Stimulated activated CD8-positive, alpha-beta memory T cell treated with anti-CD3 and anti-CD28 coated beads, Interleukin-7, amount 100 ng/mL, for 24 hours (primary cell): ENCODE results near the gene ZNG1A.
"Not testable (repeated sequence)": the region's sequence is repeated elsewhere in the genome, so short reads cannot be mapped to it uniquely, and the experiment has no call there.

Experiments used
- DNase-seq: peaks from one replicate; pipeline ENCODE4 v3.0.0-alpha.2; 2020; ENCODE audit warnings: low read depth

The ZNG1A gene

GRCh38 chr9:178970-179383, at the start of gene ZNG1A:
Gene ZNG1A, minus strand, starts transcription at chr9:179056. Its CDS starts 87 bp downstream, at chr9:178969.
- DNase-seq, result peak; percentile 33

- DNase-seq, result no peak
Observed at GRCh38 chr9:227860-228259, 49.0 kb upstream of the ZNG1A start.

GRCh38 chr9:224582-225520, 46.0 kb upstream of the ZNG1A start:
- no peak for DNase-seq

GRCh38 chr9:224026-224425, 45.2 kb upstream of the ZNG1A start:
- no peak for DNase-seq

GRCh38 chr9:223152-223551, 44.3 kb upstream of the ZNG1A start:
- no peak for DNase-seq

- DNase-seq, result no peak
Observed at GRCh38 chr9:221989-222776, 43.3 kb upstream of the ZNG1A start.

GRCh38 chr9:219670-220365, 41.0 kb upstream of the ZNG1A start:
- no peak for DNase-seq

GRCh38 chr9:219036-219435, 40.2 kb upstream of the ZNG1A start:
- not testable (repeated sequence) for DNase-seq

GRCh38 chr9:217950-218349, 39.1 kb upstream of the ZNG1A start:
- no peak for DNase-seq

- DNase-seq, result no peak
Observed at GRCh38 chr9:216866-217265, 38.0 kb upstream of the ZNG1A start.

- DNase-seq, result no peak
Observed at GRCh38 chr9:215631-216155, 36.8 kb upstream of the ZNG1A start.

GRCh38 chr9:214648-215493, 36.0 kb upstream of the ZNG1A start, which contains the start of gene DOCK8:
Gene DOCK8, plus strand, starts transcription at chr9:214865. Its CDS starts 112 bp downstream, at chr9:214977.
- peak; percentile 9 for DNase-seq

- DNase-seq, result no peak
Observed at GRCh38 chr9:214351-214647, 35.4 kb upstream of the ZNG1A start.

- DNase-seq, result not testable (repeated sequence)
Observed at GRCh38 chr9:213901-214300, 35.0 kb upstream of the ZNG1A start.

GRCh38 chr9:212297-212696, 33.4 kb upstream of the ZNG1A start:
- DNase-seq, result no peak

GRCh38 chr9:211557-211956, 32.7 kb upstream of the ZNG1A start:
- no peak for DNase-seq

- no peak for DNase-seq
Observed at GRCh38 chr9:211036-211435, 32.2 kb upstream of the ZNG1A start.

- no peak for DNase-seq
Observed at GRCh38 chr9:209143-209758, 30.4 kb upstream of the ZNG1A start.

- DNase-seq, result no peak
Observed at GRCh38 chr9:206481-206880, 27.6 kb upstream of the ZNG1A start.

- DNase-seq, result not testable (repeated sequence)
Observed at GRCh38 chr9:199601-200000, 20.7 kb upstream of the ZNG1A start.
